NB4 (cell line): ENCODE data around the gene PDZD2.

Source experiments
- CTCF ChIP-seq: IDR thresholded peaks from one replicate; pipeline ENCODE4 v1.5.1; 2012; ENCODE audit warnings: low read depth, low read length
- POLR2A ChIP-seq: IDR thresholded peaks from 2 replicates; pipeline ENCODE4 v1.6.1; 2011; ENCODE audit warnings: mild to moderate bottlenecking; ENCODE audit not compliant: insufficient read length; ENCODE audit errors: extremely low read depth

GRCh38 chr5:31703757-31704156, 64.8 kb downstream of the PDZD2 start:
- TF ChIP-seq CTCF (no peak), POLR2A (no peak)
